Dedifferentiated amniotic fluid mesenchymal stem cell (primary cell): ENCODE data around the gene CNTLN.
"Not testable (repeated sequence)": the region's sequence is repeated elsewhere in the genome, so short reads cannot be mapped to it uniquely, and the experiment has no call there.

Experiments
- DNase-seq: peaks from one replicate; pipeline ENCODE4 v3.0.0-alpha.2; 2016; ENCODE audit errors: extremely low spot score

CNTLN gene

GRCh38 chr9:17293685-17294084, 158.8 kb downstream of the CNTLN start:
- no peak for DNase-seq

- no peak for DNase-seq
Measured at GRCh38 chr9:17294822-17295624, 160.2 kb downstream of the CNTLN start.

- DNase-seq: no peak
Measured at GRCh38 chr9:17315341-17315740, 180.5 kb downstream of the CNTLN start.

- DNase-seq: no peak
Measured at GRCh38 chr9:17318821-17319320, 184.0 kb downstream of the CNTLN start.

- DNase-seq: no peak
Measured at GRCh38 chr9:17319864-17320263, 185.0 kb downstream of the CNTLN start.

- no peak for DNase-seq
Measured at GRCh38 chr9:17322882-17323864, 188.3 kb downstream of the CNTLN start.

- no peak for DNase-seq
Measured at GRCh38 chr9:17328331-17328730, 193.5 kb downstream of the CNTLN start.

- DNase-seq: no peak
Measured at GRCh38 chr9:17330097-17330496, 195.3 kb downstream of the CNTLN start.

GRCh38 chr9:17332115-17332514, 197.3 kb downstream of the CNTLN start:
- no peak for DNase-seq

GRCh38 chr9:17339156-17339555, 204.3 kb downstream of the CNTLN start:
- no peak for DNase-seq

- DNase-seq: no peak
Measured at GRCh38 chr9:17342696-17343095, 207.9 kb downstream of the CNTLN start.

- no peak for DNase-seq
Measured at GRCh38 chr9:17349831-17350230, 215.0 kb downstream of the CNTLN start.

GRCh38 chr9:17354006-17354405, 219.2 kb downstream of the CNTLN start:
- DNase-seq: not testable (repeated sequence)

GRCh38 chr9:17361378-17361777, 226.5 kb downstream of the CNTLN start:
- DNase-seq: no peak

- DNase-seq: no peak
Measured at GRCh38 chr9:17367035-17367434, 232.2 kb downstream of the CNTLN start.

GRCh38 chr9:17380126-17380861, 245.5 kb downstream of the CNTLN start:
- DNase-seq: no peak

- DNase-seq: no peak
Measured at GRCh38 chr9:17387565-17387964, 252.7 kb downstream of the CNTLN start.

GRCh38 chr9:17389026-17389425, 254.2 kb downstream of the CNTLN start:
- no peak for DNase-seq

GRCh38 chr9:17394881-17395510, 260.2 kb downstream of the CNTLN start:
- no peak for DNase-seq

- DNase-seq: not testable (repeated sequence)
Measured at GRCh38 chr9:17397166-17397728, 262.4 kb downstream of the CNTLN start.

- no peak for DNase-seq
Measured at GRCh38 chr9:17398350-17398749, 263.5 kb downstream of the CNTLN start.
